Ishikawa (cell line): Measurements from ENCODE around the gene HS6ST1.

Experiments used
- CREB1 ChIP-seq: IDR thresholded peaks from 2 replicates; pipeline ENCODE4 v1.6.1; 2012; ENCODE audit warnings: low read depth
- EP300 ChIP-seq: IDR thresholded peaks from 2 replicates; pipeline ENCODE4 v1.6.1; 2012; ENCODE audit warnings: borderline replicate concordance
- TAF1 ChIP-seq: IDR thresholded peaks from 2 replicates; pipeline ENCODE4 v1.6.1; 2012; ENCODE audit warnings: low read depth, mild to moderate bottlenecking
- ZBTB7A ChIP-seq: IDR thresholded peaks from 2 replicates; pipeline ENCODE4 v1.6.1; 2012; ENCODE audit warnings: low read depth
- TF ChIP-seq, protein P1 (sequence below): IDR thresholded peaks from 2 replicates; pipeline ENCODE4 v1.6.1; 2012
- TF ChIP-seq, protein P2 (sequence below): IDR thresholded peaks from 2 replicates; pipeline ENCODE4 v1.6.1; 2012; ENCODE audit warnings: low read depth, mild to moderate bottlenecking
- TF ChIP-seq, protein P3 (sequence below): IDR thresholded peaks from 2 replicates; pipeline ENCODE4 v1.6.1; 2012

DNA sequence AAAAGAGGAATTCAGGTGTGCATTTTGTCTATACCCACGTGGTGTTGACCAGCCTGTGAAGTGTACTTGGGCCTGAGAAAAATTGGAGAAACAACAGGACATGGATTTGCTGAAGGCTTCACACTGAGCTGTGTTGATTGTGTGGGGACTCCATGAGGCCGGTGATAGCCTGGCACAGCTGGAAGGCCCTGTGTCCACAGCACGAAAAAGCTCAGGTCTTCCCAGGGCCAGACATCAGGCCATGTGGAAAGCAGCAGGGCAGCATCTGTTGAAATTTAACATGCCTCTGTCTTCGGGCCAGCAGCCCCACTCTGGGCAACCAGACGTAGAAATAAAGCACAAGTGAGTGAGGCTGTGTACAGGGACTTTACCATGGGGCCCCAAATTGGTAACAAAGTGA is 84.1 kb downstream of the HS6ST1 start:
- TF ChIP-seq TAF1 (no peak), ZBTB7A (no peak), EP300 (no peak), CREB1 (no peak)
- TF ChIP-seq, protein P1, sequence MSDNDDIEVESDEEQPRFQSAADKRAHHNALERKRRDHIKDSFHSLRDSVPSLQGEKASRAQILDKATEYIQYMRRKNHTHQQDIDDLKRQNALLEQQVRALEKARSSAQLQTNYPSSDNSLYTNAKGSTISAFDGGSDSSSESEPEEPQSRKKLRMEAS: no peak
- TF ChIP-seq, protein P2, sequence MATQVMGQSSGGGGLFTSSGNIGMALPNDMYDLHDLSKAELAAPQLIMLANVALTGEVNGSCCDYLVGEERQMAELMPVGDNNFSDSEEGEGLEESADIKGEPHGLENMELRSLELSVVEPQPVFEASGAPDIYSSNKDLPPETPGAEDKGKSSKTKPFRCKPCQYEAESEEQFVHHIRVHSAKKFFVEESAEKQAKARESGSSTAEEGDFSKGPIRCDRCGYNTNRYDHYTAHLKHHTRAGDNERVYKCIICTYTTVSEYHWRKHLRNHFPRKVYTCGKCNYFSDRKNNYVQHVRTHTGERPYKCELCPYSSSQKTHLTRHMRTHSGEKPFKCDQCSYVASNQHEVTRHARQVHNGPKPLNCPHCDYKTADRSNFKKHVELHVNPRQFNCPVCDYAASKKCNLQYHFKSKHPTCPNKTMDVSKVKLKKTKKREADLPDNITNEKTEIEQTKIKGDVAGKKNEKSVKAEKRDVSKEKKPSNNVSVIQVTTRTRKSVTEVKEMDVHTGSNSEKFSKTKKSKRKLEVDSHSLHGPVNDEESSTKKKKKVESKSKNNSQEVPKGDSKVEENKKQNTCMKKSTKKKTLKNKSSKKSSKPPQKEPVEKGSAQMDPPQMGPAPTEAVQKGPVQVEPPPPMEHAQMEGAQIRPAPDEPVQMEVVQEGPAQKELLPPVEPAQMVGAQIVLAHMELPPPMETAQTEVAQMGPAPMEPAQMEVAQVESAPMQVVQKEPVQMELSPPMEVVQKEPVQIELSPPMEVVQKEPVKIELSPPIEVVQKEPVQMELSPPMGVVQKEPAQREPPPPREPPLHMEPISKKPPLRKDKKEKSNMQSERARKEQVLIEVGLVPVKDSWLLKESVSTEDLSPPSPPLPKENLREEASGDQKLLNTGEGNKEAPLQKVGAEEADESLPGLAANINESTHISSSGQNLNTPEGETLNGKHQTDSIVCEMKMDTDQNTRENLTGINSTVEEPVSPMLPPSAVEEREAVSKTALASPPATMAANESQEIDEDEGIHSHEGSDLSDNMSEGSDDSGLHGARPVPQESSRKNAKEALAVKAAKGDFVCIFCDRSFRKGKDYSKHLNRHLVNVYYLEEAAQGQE: no peak
- TF ChIP-seq, protein P3, sequence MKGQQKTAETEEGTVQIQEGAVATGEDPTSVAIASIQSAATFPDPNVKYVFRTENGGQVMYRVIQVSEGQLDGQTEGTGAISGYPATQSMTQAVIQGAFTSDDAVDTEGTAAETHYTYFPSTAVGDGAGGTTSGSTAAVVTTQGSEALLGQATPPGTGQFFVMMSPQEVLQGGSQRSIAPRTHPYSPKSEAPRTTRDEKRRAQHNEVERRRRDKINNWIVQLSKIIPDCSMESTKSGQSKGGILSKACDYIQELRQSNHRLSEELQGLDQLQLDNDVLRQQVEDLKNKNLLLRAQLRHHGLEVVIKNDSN: no peak
